ENCODE measurements around the gene POM121C.
"Not testable (repeated sequence)": the region's sequence is repeated elsewhere in the genome, so short reads cannot be mapped to it uniquely, and the experiment has no call there.

- not testable (repeated sequence) for TF ChIP-seq CTCF (conservative IDR thresholded peaks at IDR 0.05 in 1 of 2, IDR thresholded peaks at IDR 0.05 in 1 of 2; ENCODE audit: extremely low read depth in 1 of 2, insufficient read depth in 1 of 2, low read depth in 1 of 2, low read length in 2 of 2); EZH2 (IDR thresholded peaks at IDR 0.05; ENCODE audit: borderline replicate concordance, low read length)
Observed at GRCh38 chr7:75415428-75415817, 70.7 kb downstream of the POM121C start.
